Fibroblast of skin of right biceps (primary cell): ENCODE data around the gene HS6ST3.

Source experiments
- DNase-seq: peaks from one replicate; pipeline ENCODE4 v3.0.0-alpha.2; 2013

HS6ST3 gene

DNA sequence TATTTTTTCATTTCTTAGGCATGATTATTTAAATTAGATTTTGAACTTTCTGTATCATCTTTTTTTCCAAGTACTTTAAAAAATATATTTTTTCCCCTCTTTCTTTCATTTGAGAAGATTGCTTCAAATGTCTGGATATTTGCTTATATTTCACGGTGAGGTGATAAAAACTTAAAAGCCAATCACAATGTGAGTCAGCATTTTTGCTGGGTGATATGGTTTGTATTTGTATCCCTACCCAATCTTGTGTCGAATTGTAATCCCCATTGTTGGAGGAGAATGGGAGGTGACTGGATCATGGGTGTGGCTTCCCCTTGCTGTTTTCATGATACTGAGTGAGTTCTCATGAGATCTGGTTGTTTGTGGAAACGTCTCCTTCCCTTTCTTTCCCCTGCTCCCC lies 583.9 kb downstream of the HS6ST3 start:
- no peak for DNase-seq

GRCh38 chr13:96677029-96677428 lies 587.1 kb downstream of the HS6ST3 start:
- DNase-seq: no peak

DNA sequence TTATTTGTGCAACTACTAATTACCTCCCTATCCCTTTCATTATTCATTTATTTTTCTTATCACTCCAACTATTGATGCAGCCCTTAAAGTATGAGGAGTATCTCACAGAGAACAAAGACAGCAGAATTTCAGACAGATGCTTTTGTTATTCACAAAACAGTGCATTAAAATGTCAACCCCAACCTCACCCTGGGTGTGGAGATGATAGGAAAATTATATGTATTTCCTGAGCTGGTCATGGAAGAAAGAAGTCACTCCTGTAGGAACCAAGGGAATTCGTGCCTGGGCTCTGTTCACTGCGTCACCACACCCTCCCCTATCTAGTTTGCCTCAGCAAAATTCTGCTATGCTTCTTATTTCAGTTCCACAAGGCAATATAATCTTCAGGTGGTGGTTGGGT lies 588.9 kb downstream of the HS6ST3 start:
- DNase-seq: no peak

- no peak for DNase-seq
Observed at GRCh38 chr13:96680898-96681297, 591.0 kb downstream of the HS6ST3 start.

DNA sequence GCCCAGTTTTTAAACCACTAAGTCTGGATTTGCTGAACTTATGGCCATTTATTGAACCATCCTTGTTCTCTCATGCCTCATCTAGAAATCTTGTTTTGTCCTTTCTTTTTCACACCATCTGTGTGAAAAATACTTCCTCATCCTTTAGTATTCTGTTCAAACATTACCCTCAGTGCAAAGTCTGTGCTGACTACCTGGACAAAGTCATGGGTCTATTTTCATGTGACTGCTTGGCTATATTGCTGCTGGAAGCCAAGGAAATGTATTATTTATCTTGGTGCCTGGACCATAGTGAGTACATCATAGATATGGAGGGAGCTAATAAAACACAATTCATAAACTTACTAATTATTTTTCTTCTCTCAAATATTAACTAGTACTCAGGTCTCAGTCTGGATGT lies 591.9 kb downstream of the HS6ST3 start:
- DNase-seq: no peak

DNA sequence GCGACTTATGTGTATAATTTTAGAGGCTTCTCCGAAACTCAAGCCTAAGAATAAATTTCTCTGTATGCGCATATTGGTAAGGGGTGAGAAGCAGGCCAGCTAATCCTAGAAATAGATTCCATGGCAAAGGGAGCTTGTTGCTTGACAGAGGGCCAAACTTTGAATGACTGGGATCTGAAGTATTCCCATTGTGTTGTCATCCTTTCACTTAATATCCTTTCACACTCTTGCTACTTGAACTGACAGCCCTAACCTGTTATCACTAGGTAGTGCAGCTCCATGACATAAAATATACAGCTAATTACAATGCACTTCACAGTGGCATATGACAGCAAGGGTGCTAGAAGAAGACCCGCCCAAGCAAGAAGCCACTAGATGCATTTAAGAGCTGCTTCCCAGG lies 594.6 kb downstream of the HS6ST3 start:
- DNase-seq: no peak

GRCh38 chr13:96684907-96685306 lies 595.0 kb downstream of the HS6ST3 start:
- no peak for DNase-seq

DNA sequence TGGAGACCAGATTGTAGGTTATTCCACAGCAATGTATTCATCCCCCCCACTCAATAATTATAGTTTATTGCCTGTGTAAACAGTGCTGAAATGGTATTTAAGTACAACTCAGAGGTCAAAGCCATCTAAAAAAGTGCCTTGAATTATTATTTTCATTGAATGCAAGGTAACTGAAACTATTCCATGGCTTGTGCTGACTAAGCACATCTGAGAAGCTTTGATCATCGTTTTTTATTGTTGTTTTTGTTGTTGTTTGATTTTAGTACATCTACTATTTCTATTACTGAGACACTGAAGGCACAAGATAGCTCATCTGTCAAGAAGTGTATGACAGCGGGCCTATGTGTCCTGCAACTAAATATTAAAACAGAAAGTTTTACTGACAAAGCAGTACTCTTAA lies 596.4 kb downstream of the HS6ST3 start:
- no peak for DNase-seq

GRCh38 chr13:96687191-96687590 lies 597.3 kb downstream of the HS6ST3 start:
- DNase-seq: no peak

GRCh38 chr13:96690998-96691397 lies 601.1 kb downstream of the HS6ST3 start:
- DNase-seq: no peak

GRCh38 chr13:96696389-96696900 lies 606.5 kb downstream of the HS6ST3 start:
- DNase-seq: no peak

DNA sequence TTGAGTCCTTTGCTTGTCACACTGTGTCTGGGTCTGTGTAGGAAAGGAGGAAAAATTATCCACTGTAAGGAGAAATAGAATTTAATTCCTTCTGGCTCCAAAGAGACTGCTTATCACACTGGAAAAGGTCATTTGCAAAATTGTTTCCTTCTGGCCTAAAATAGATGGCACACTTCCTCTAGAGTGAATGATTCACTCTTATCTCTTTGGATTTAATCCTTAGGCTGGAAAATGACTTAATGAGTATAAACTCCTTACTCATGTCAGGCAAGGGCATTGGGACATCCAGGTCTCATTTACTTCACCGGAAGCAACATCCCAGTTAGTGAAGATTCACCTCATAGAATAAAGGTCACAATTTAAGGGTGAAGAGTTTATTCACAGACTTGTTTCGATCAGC lies 610.8 kb downstream of the HS6ST3 start:
- DNase-seq: no peak

- DNase-seq: no peak
Observed at GRCh38 chr13:96707146-96707545, 617.2 kb downstream of the HS6ST3 start.

GRCh38 chr13:96710166-96710862 lies 620.4 kb downstream of the HS6ST3 start:
- no peak for DNase-seq

- no peak for DNase-seq
Observed at GRCh38 chr13:96720446-96720845, 630.5 kb downstream of the HS6ST3 start.

GRCh38 chr13:96726651-96727050 lies 636.7 kb downstream of the HS6ST3 start:
- DNase-seq: no peak

- no peak for DNase-seq
Observed at GRCh38 chr13:96728463-96728862, 638.6 kb downstream of the HS6ST3 start.

DNA sequence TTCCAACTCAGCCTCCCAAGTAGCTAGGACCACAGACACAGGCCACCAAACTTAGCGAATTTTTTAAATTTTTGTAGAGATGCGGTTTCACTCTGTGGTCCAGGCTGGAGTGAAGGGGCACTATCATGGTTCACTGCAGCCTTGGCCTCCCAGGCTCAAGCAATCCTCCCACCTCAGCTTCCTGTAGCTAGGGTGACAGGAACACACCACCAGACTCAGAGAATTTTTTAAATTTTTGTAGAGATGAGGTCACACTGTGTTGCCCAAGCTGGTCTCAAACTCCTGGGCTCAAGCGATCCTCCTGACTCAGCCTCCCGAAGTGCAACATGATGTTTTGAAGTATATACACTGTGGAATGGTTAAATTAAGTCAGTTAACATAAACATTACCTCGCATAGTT lies 640.8 kb downstream of the HS6ST3 start:
- no peak for DNase-seq

GRCh38 chr13:96734499-96734898 lies 644.6 kb downstream of the HS6ST3 start:
- DNase-seq: no peak

- no peak for DNase-seq
Observed at GRCh38 chr13:96741779-96742178, 651.9 kb downstream of the HS6ST3 start.

DNA sequence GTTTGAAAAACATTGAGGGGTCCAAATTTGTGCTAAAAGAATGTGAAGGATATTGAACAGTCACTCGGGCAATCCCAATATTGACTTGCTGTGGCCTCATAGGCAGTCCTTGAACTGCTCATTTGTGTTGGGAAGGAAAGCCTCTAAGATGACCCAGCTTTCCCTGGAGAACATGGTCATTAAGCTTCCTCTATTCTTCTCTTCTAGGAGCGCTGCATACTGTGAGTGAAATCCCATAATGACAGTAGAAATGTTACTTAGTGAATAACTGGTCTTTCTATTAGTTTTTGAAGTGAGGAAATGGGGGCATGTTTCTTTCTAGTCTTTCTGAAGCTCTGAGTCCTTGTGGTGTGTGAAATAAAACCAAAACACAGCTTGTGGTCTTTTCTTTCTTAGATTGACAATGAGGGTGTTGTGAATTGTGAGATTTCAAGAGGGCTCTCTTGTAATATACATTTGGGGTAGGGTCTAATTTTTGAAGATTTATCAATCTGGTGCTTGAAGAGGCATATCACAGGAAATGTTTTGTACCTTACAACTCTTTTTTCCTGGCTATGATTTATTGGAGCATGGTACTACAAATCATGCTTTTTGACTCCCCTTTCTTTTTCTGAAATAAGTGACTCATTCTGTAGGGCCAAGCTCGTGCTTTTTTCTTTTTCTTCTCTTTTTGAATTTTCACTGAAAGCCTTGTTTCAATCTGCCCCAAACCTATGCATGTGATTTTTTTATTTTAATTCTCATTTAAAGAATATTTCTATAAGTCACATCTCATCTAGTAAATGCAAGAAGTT lies 653.6 kb downstream of the HS6ST3 start:
- no peak for DNase-seq

GRCh38 chr13:96744367-96745331 lies 654.7 kb downstream of the HS6ST3 start:
- DNase-seq: no peak

DNA sequence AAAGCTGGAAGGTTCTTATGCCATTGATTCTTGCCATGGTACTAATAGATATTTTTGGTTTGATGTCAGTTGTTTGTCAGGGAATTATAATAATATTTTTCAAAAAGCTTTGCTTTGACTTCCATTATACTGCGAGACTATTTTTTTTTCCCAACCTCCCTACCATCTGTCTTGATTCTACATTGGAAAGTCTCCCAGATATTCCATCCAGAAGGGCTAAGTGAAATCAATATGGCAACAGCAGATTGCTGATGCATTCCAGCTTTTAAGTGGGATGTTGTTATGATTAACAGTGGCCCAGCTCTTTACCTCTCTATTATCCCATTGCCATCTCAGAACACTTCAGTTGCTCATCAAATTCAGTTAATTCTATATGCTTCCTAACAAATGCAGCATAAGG lies 657.0 kb downstream of the HS6ST3 start:
- DNase-seq: no peak
